Stimulated activated CD4-positive, alpha-beta T cell treated with anti-CD3 and anti-CD28 coated beads, Interleukin-15, amount 100 ng/mL, for 48 hours (primary cell): ENCODE data around the gene NUPR1.
"Not testable (repeated sequence)": the region's sequence is repeated elsewhere in the genome, so short reads cannot be mapped to it uniquely, and the experiment has no call there.

Source experiments
- DNase-seq, 2 donors: peaks; one replicate each; pipeline ENCODE4 v3.0.0-alpha.2; 2020; ENCODE audit warnings: low read depth in 2 of 2

The NUPR1 gene, protein sequence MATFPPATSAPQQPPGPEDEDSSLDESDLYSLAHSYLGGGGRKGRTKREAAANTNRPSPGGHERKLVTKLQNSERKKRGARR

DNA sequence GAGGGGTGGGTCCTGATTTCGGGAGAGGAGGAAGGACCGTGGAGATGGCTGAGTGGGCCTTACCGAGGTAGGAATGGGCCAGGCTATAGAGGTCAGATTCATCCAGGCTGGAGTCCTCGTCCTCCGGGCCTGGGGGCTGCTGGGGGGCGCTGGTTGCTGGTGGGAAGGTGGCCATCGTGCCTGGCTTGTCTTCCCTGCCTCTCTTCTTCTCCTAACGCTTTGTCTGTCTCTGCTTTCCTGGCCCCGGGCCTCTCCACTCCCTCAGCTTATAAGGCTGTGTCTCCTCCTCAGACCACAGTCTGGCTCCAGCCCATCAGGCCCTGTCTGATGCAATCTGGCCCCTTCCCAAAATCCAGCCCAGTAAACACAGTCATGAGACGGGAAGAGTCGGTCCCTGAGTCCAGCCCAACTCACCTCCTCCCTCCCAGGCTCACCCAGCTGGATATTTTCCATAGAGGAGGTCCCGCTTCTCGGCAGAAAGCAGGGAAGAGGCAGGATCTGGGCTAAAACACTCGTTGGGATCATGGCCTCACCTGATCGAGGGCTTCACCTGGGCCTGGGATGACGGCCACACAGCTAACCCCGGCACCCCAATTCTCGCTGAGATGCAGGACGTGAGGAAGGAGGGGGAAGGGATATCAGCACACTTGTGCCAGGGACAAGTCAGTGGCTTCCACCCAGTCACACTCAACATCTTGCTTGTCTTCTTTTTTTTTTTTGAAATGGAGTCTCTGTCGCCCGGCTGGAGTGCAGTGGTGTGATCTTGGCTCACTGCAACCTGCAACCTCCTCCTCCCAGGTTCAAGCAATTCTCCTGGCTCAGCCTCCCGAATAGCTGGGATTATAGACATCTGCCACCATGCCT is at the start of gene NUPR1:
TSS of gene NUPR1 (minus strand) at position 242 of the 864 bp plus-strand sequence. CDS start at position 175, 67 bp downstream.
- DNase-seq: no peak

DNA sequence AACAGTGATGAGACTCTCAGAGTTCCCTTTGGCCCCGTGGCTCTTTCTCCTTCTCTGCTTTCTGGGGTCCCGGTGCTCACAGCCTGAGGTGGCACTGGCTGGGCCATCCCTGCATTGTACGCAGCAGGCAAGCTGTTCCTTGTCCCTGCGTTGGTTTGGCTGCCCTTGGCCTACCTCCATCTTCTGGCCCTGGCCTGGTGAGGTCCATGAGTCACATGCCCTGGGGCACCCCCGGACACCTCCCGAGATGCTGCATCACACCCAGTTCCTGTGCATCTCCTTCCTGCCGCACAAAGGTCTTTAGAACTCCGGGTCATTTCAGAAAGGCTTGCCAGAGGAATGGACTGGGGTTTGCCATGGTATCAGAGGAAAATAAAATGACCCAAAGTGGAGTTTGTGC is 48.6 kb upstream of the NUPR1 start:
- no peak for DNase-seq

DNA sequence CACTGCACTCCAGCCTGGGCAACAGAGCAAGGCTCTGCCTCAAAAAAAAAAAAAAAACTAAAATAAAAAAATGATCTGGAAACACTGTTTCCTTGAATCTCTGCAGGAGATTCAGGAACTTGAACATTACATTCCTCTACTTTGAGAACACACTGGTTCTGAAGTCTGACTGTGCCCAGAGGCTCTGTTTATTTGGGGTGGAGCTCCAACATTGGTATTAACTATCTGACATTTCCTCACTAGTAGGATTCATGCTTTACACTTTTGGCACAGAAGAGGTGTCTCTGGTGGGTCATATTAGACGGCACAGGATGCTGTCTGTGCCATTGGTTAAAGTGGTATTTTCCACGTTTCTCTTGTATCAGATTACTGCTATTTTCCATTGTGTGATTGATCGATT is 47.7 kb upstream of the NUPR1 start:
- DNase-seq: no peak

DNA sequence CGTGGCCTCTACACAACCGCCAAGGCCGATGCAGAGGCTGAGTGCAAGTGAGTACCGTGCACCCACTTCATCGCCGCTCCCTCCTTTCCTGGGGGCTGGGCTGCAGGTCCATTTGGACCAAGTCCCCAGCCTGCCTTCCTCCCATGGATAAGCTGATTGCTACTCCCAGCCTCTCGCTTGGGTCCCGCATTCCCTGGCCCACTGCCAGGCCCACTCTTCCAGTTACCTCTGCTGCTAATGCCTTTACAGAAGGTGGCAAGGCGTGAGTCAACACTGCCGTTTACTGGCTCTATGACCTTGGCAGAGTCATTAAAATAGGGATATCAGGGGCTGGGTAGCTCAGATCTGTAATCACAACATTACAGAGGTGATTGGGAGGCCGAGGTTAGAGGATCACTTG is 46.9 kb upstream of the NUPR1 start:
- DNase-seq: no peak

DNA sequence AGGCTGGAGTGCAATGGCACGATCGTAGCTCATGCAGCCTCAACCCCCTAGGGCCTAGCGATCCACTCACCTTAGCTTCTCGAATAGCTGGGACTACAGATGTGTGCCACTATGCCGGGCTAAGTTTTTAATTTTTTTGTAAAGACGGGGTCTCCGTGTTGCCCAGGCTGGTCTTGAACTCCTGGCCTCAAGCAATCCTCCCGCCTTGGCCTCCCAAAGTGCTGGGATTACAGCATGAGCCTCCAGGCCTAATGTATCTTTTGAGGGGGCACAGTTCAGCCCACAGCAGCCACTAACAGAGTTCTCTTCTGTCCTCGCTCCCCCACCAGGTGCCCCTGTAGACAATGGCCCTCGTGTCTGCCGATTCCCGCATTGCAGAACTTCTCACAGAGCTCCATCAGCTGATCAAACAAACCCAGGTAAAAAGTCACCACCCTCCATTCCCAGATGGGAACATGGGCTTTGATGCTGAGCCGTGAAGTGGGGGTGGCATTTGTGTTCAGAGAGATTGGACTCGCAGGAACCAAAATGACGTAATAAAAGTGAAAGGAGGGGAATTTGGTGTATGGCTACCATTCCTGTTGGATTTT is 42.0 kb upstream of the NUPR1 start:
- no peak for DNase-seq

DNA sequence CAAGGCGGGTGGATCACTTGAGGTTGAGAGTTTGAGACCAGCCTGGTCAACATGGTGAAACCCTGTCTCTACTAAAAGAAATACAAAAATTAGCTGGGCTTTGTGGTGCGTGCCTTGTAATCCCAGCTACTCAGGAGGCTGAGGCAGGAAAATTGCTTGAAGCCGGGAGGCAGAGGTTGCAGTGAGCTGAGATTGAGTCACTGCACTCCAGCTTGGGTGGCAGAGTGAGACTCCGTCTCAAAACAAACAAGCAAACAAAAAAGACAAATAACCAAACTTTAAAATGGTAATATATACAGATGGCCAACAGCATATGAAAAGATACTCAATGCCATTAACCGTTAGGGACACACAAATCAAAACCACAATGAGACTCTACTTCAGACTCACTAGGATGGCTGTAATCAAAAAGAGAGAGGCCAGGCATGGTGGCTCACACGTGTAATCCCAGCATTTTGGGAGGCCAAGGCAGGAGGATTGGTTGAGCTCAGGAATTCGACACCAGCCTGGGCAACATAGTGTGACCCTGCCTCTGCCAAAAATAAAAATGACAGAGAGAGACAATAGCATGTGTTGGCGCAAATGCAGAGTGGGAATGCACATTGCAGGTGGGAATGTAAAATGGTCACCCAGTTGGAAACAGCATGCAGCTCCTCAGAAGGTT is 36.8 kb upstream of the NUPR1 start:
- DNase-seq: no peak

DNA sequence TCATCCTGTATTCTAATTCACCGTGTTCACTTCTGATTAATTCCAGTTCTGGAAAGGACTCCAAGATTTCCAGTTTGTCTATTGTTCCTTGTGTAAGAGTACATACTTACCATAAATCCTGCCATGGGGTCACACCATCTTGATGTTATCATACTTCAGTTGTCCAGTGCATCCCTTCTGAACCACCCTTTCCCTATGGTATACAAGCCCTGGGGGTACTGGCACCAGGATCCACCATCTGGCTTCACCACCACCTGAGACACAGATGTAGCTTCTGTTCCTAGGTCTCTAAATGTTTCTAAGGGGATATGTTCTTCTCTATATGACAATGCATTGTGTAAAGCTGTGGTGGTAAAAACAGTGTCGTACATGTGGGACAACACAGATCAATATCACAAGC is 36.2 kb upstream of the NUPR1 start:
- DNase-seq: no peak

DNA sequence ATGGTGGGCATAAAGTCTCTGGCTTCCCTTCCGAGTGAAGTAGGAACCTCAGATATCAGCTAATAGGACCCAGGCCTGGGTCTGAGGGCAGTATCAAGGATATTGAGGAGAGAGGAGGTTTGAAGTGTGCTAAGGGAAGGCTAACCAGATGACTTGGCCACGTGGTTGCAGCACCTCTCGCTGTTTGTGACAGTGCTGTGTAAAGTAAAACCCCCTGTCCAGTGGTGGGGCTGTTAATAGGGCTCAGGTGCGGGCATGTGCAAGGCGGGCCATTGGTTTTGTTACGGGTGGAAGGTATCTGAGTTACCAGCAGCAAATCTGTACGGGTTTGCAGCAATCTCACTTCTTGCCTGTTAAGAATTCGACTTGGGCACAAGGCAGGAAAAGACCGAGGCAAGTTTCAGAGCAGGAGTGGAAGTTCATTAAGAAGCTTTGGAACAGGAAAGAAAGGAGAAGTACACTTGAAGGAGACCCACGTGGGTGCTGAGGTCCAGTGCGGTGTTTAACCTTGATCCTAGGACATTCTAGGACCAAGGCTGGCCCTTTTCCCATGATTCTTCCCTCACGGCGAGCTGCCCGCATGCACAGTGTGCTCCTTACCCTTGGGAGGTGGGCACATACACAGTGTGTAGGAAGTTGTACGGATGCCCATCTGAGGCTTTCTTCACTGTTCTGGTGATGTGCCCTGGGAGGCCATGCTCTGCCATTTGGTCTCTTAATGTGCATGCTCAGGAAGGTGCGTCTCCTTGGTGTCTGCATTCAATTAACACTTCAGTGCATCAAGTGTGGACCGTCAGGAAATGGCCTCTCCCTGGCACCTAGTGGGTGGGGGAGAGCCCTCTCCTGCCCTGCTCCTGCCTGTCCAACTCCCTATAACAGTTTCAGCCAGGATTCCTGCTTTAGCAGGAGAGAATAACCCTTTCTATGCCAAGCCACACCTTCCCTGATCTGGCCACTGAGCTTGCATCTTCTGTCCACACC is 35.3 kb upstream of the NUPR1 start:
- DNase-seq: no peak

DNA sequence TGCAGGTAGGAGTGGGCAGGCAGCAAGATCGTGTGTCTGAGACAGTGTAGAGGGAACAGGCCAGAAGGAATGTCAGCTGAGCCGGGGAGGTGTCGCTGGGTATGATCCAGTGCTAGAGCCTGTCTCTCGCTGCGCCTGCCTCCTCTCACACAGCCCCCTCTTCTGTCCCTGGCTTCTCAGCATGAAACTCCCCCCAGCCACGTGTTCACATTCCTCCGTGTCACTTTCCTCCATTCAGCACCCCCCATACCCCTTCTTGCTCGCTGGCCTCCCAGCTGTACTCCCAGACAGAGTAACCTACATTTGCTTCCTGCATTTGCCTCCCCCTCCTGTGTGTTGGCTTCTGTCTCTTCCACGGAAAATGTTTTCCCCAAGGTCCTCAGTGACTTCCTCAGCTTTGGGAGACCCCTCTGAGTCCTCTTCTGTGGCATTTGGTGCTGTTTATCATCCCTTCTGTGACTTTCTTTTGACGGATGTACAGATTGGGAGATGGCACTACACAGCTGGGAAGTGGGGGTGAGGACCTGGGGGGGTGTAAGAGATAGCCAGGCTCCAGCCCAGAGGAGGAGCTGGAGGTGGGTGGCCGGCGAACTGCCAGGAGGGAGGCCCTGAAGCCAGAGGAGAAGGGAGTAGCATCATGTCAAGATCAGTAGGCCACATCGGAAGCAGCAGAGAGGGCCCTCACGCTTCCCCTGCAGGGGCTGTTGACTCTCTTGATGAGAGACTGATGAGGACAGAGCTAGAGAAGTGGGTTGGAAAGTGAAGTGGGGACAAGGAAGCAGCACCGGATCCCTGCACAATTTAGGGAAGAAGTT is 34.1 kb upstream of the NUPR1 start:
- no peak for DNase-seq

DNA sequence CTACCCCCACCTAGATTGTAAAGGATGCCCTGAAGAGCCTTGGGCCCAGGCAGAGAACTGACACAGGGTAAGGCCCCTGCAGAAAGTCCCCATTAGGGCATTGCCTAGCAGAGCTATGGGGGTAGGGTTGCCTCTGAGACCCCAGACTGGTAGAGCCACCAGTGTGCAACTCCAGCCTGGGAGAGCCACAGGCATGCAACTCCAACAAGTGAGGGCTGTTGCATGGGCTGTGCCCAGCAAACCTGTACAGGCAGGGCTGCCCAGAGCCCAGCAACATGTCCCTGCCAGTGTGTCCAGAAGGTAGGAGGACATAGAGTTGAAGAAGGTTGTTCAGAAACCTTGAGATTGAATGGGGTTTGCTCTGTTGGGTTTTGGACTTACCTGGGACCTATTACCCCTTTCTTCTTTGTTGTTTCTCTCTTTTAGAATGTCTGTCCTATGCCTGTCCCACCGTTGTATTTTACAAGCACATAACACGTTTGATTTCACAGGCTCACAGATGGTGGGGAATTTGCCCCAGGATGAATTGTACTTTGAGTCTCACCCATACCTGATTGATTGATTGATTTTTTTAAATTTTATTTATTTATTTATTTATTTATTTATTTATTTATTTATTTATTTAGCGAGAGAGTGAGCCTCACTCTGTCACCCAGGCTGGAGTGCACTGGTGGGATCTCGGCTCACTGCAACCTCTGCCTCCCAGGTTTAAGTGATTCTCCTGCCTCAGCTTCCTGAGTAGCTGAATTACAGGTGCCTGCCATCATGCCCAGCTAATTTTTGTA is 31.4 kb upstream of the NUPR1 start:
- DNase-seq: no peak

DNA sequence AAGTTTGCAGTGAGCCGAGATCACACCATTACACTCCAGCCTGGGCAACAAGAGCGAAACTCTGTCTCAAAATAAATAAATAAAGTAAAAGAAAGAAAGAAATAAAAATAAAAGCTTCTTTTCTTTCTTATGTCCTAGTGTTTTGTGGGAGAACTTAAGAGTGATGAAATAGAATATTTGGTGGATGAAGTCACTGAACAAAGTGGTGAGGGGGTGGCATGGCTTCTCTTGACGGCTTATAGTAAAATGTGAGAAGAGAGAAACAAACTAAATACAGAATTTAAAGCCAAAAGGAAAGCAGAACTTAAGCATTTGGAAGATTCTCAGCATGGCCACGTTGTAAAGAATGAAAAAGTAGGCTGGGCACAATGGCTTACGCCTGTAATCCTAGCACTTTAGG is 30.2 kb upstream of the NUPR1 start:
- no peak for DNase-seq

DNA sequence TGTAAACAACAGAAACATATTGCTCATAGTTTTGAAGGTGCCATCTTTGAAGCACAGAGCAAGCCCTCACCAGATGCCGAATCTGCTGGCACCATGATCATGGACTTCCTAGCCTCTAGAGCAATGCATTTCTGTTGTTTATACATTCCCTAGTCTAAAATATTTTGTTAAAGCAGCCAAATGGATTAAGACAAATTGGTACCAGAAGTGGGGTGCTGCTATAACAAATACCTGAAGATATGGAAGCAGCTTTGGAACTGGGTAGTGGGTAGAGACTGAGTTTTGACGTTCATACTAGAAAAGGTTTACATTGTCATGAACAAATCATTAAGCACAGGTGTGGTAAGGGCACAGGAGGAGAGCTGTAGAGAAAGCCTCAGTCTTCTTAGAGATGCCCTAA is 28.5 kb upstream of the NUPR1 start:
- no peak for DNase-seq

DNA sequence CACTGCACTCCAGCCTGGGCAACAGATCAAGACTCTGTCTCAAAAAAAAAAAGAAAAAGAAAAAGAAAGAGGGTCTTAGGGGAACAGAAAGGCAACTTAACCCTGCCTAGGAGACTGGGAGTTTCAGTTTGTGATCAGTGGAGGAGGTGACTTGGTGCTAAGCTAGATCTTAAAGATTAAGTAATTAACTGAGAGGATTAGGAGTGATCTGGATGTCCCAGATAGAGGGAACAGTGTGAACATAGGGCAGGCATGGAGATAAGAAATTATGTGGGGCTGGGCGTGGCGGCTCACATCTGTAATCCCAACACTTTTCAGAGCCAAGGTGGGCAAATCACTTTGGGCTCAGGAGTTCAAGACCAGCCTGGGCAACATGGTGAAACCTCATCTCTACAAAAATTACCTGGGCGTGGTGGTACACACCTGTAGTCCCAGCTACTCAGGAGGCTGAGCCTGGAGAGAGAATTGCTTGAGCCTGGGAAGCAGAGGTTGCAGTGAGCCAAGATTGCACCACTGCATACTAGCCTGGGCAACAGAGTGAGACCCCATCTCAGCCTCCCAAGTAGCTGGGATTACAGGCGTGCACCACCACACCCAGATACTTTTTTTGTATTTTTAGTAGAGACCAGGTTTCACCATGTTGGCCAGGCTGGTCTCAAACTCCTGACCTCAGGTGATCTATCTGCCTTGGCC is 27.6 kb upstream of the NUPR1 start:
- not testable (repeated sequence) for DNase-seq

DNA sequence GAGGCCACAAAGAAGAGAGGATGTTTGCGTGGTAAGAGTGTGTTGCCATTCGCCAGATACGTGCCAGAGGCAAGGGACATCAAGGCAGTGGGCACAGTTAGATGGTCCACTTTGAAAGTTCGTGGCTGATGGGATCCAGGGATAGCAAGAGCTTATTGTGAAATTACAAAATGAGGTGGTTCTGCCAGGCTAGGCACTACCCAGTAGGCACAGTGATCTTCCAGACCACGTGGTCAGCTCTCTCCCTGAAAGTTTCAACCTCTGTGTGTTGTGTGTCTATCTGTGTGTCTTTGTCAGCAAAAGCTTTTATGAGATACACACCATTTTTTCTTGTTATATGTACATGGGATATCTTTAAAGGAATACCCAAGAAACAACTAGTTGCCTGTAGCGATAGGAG is 24.4 kb upstream of the NUPR1 start:
- no peak for DNase-seq

DNA sequence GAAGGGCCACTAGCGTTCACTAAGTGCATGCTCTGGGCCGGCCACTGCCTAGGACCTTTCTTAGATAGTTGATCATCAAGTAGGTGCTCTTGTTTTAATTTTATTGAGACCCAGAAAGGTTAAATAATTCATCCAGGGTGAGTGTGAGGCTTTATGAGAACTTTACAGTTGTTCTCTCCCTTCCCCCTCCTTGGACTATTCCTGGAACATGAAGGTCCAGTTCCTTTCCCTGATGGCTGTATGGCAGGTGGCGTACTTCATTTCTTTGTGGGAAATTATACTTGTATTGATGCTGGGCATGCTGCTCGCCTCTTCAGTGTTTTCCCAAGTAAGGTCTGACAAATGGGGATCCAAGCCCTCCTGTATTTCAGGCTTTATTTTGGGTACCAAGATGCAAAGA is 23.4 kb upstream of the NUPR1 start:
- no peak for DNase-seq

DNA sequence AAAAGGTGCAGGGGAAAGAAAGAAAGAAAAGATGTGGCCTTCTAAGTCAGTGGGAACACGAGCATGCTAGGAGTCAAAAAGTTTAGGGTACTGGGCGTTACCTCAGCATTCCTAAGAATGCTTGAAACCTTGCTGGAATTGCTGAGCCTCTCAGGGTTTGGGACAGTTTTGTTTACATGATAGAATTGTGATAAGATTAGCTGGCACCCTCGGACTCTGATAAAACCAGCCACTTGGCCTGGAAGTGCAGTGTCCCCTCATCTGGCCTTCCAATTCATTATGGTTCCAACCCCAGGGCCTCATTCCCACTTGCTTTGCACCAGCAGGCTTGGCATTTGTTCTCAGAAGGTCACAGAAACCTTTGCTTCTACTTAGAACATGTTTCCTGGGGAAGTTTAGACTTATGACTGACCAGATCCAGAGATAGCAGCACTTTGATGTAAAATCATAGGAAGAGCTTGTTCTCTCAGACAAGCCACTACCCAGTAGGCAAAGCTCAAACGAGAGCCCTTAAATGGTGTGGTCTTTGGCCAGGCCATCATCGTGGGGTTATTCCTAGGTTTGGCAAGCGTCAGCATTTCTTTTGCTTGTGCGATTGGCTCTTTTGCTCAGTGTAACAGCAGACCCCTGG is 22.9 kb upstream of the NUPR1 start:
- no peak for DNase-seq

DNA sequence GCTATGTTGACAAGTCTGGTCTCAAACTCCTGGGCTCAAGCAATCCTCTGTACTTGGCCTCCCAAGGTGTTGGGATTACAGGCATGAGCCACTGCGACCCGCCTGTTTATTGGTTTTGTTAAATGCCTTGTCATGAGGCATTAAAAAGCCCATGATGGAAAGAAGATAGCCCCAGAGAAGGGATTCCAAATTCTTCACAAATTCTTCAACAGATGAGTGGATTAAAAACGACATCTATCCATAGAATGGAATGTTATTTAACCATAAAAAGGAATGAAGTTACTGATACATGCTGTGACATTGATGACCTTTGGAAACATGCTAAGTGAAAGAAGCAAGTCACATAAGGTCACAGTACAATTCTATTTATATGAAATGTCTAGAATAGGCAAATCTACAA is 19.7 kb upstream of the NUPR1 start:
- no peak for DNase-seq

DNA sequence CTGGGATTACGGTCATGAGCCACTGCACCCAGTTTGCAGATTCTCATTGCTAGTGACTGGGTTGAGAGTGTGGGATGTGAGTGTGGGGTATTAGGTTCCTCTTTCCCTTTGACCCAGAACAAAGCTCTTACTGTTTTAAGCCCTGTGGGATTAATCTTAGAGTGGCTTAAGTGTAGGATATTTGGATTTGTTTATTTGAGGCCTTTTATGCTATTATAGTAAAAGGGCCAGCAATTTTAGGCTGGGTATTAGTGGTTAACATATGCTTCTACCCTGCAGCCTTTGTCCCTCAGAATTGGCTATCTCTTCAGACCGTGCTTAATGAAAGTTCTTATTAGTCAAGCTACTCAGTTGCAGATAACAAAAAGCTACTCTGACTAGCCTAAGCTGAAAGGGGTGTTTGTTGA is 18.1 kb upstream of the NUPR1 start:
- no peak for DNase-seq

DNA sequence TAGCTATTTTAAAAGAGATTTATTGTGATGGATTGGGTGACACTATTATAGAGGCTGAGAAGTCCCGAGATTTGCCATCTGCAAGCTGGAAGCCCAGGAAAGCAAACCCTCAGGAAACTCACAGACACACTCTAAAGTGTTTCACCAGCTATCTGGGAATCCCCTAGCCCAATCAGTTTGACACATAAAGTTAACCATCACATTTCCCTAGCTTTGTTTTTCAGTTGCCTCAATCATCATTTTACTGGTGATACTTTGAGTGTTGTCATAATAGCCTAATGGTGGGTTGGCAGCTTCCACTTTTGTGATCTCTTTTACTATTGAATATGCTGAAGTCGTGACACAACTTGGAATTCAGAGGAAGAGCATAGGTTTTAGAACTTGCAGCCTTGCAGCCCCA is 16.8 kb upstream of the NUPR1 start:
- no peak for DNase-seq
